SU-DHL-6 (cell line): ENCODE data around the gene WT1.

Source experiments
- EZH2phosphoT487 ChIP-seq: fragments of 200-600 bp; sonication (generic), shearing (Covaris generic); conservative IDR thresholded peaks from 2 replicates; pipeline ENCODE4 v1.6.1; 2018; ENCODE audit warnings: mild to moderate bottlenecking, antibody characterized with exemption, low read length, moderate library complexity, mixed read lengths
- TF ChIP-seq, protein P1 (sequence below): fragments of 200-600 bp; sonication (generic); IDR thresholded peaks from one replicate; pipeline ENCODE4 v1.5.1; 2017; ENCODE audit warnings: antibody characterized with exemption, mild to moderate bottlenecking, low read length, moderate library complexity; ENCODE audit not compliant: insufficient read depth, poor library complexity, severe bottlenecking

- TF ChIP-seq, protein P1, sequence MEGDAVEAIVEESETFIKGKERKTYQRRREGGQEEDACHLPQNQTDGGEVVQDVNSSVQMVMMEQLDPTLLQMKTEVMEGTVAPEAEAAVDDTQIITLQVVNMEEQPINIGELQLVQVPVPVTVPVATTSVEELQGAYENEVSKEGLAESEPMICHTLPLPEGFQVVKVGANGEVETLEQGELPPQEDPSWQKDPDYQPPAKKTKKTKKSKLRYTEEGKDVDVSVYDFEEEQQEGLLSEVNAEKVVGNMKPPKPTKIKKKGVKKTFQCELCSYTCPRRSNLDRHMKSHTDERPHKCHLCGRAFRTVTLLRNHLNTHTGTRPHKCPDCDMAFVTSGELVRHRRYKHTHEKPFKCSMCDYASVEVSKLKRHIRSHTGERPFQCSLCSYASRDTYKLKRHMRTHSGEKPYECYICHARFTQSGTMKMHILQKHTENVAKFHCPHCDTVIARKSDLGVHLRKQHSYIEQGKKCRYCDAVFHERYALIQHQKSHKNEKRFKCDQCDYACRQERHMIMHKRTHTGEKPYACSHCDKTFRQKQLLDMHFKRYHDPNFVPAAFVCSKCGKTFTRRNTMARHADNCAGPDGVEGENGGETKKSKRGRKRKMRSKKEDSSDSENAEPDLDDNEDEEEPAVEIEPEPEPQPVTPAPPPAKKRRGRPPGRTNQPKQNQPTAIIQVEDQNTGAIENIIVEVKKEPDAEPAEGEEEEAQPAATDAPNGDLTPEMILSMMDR, result no peak
- TF ChIP-seq EZH2phosphoT487, result no peak
Measured at GRCh38 chr11:32426192-32426591, 9.1 kb downstream of the WT1 start.
